Measurements from ENCODE around the gene CACNA1I. TPM values are rescaled to one million over a fixed set of nuclear protein-coding genes. Genes with fewer than 3 reads are reported as not detected.

CACNA1I gene
- total RNA-seq, 2 experiments from 2014 or later, result 0.07 to 0.09 TPM

DNA sequence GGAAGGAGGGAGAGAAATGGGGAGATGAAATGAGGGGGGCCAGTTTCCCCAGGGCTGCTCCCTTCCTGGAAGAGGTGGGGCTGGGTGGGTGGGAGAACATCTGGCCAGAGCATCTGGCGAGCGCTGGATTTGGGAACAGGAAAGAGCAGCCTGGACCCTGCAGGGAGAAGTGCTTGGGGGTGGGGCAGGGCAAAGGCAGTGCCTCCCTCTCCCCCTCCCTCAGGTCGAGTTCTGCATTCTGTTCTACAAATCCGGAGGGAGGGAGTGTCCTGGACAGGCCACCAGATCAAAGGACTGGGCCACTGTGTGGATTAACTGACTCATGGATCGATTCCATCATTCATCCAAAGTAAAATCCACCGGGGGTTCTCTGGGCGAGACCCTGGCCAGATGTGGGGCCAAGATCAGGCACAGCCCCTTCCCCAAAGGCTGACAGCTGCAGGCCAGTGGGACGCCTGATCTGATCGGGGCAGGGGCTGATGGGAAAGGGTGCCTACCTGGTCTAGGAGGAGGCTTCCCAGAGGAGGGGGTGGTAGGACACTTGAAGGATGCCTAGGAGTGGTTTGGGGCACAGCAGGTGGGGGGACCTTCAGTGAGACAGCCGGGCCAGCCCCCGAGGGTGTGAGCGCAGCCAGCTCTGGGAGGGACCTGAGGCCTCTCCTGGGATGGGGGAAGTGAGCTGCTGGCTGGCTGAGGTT, 57.5 kb downstream of the CACNA1I start:
- ChIA-PET POLR2A (interaction anchor here (1.1 kb wide), 1 partner anchor 9 kb away, joined by 3 read pairs; no protein-coding TSS in a partner anchor), CTCF (no interaction called here)
- Mint-ChIP-seq H3K9me3 (no peaks in the 10 kb centered on the region), H3K27ac (no peak overlapping the region), H3K4me3 (no peak overlapping the region), H3K27me3 (peaks cover 4% of the 10 kb centered on the region), H3K36me3 (ENCODE audit: low read depth) (no peaks in the 10 kb centered on the region), H3K4me1 (ENCODE audit: low read depth) (no peaks in the 10 kb centered on the region)
- no peak for ATAC-seq
- DNase-seq, result no peak
- intact Hi-C loops (cut with micrococcal nuclease), result no loop called here
- TF ChIP-seq, protein P1, sequence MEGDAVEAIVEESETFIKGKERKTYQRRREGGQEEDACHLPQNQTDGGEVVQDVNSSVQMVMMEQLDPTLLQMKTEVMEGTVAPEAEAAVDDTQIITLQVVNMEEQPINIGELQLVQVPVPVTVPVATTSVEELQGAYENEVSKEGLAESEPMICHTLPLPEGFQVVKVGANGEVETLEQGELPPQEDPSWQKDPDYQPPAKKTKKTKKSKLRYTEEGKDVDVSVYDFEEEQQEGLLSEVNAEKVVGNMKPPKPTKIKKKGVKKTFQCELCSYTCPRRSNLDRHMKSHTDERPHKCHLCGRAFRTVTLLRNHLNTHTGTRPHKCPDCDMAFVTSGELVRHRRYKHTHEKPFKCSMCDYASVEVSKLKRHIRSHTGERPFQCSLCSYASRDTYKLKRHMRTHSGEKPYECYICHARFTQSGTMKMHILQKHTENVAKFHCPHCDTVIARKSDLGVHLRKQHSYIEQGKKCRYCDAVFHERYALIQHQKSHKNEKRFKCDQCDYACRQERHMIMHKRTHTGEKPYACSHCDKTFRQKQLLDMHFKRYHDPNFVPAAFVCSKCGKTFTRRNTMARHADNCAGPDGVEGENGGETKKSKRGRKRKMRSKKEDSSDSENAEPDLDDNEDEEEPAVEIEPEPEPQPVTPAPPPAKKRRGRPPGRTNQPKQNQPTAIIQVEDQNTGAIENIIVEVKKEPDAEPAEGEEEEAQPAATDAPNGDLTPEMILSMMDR (IDR thresholded peaks at IDR 0.05), result no peak

GRCh38 chr22:39628563-39629080, 58.1 kb downstream of the CACNA1I start:
- H3K27me3 Mint-ChIP-seq, result peaks cover 4% of the 10 kb centered on the region

GRCh38 chr22:39629851-39630250, 59.3 kb downstream of the CACNA1I start:
- H3K27me3 Mint-ChIP-seq, result peaks cover 4% of the 10 kb centered on the region
- no peaks in the 10 kb centered on the region for H3K36me3 Mint-ChIP-seq (ENCODE audit: low read depth)
- no peak for DNase-seq
- CTCF ChIA-PET, result interaction anchor here (0.6 kb wide), 1 partner anchor 17 kb away, joined by 3 read pairs; no protein-coding TSS in a partner anchor
- no peaks in the 10 kb centered on the region for H3K9me3 Mint-ChIP-seq
- no peak overlapping the region for H3K27ac Mint-ChIP-seq
- peaks cover 3% of the 10 kb centered on the region for H3K4me1 Mint-ChIP-seq (ENCODE audit: low read depth)
- intact Hi-C loops (cut with micrococcal nuclease), result no loop called here
- POLR2A ChIA-PET, result no interaction called here
- TF ChIP-seq, protein P1 (IDR thresholded peaks at IDR 0.05), result no peak
- no peak overlapping the region for H3K4me3 Mint-ChIP-seq
- no peak for ATAC-seq

More at GRCh38 chr22:39628563-39629080, 58.1 kb downstream of the CACNA1I start:
- Mint-ChIP-seq H3K27ac (no peak overlapping the region), H3K4me1 (ENCODE audit: low read depth) (no peaks in the 10 kb centered on the region), H3K4me3 (no peak overlapping the region), H3K36me3 (ENCODE audit: low read depth) (no peaks in the 10 kb centered on the region), H3K9me3 (no peaks in the 10 kb centered on the region)
- ChIA-PET CTCF (no interaction called here), POLR2A (interaction anchor here (1.1 kb wide), 1 partner anchor 9 kb away, joined by 3 read pairs; no protein-coding TSS in a partner anchor)
- ATAC-seq, result no peak
- intact Hi-C loops (cut with micrococcal nuclease), result no loop called here
- no peak for DNase-seq
- TF ChIP-seq, protein P1 (IDR thresholded peaks at IDR 0.05), result no peak

DNA sequence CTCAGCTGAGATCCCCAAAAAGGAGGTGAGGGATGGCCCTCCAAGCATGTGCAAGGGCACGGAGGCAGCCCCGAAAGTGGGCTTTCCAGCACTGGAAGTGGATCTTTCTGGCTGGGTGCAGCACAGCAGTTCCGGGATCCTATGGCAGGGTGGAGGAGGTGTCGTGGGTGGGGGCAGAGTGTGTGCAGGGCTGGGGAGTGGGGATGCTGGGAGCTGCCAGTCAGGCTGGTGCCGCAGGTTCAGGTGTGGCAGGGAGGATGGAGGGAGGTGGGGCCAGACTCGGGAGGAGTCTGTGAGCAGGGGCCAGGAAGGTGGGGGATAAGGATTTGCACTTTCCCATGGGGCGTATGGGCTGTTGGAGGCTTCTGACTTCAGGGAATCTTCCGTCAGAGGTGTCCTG, 60.2 kb downstream of the CACNA1I start:
- intact Hi-C loops (cut with micrococcal nuclease), result no loop called here
- ATAC-seq (no peak), DNase-seq (no peak)
- CTCF ChIA-PET, result no interaction called here
- TF ChIP-seq, protein P1 (IDR thresholded peaks at IDR 0.05), result no peak
- Mint-ChIP-seq H3K4me1 (ENCODE audit: low read depth) (peaks cover 4% of the 10 kb centered on the region), H3K4me3 (no peak overlapping the region), H3K36me3 (ENCODE audit: low read depth) (no peaks in the 10 kb centered on the region), H3K9me3 (no peaks in the 10 kb centered on the region), H3K27ac (no peak overlapping the region), H3K27me3 (peaks cover 4% of the 10 kb centered on the region)
- POLR2A ChIA-PET, result no interaction called here

Data from activated CD8-positive, alpha-beta T cell treated with anti-CD3 and anti-CD28 coated beads for 36 hours (primary cell).